ENCODE data around the gene RPL10L.

DNA sequence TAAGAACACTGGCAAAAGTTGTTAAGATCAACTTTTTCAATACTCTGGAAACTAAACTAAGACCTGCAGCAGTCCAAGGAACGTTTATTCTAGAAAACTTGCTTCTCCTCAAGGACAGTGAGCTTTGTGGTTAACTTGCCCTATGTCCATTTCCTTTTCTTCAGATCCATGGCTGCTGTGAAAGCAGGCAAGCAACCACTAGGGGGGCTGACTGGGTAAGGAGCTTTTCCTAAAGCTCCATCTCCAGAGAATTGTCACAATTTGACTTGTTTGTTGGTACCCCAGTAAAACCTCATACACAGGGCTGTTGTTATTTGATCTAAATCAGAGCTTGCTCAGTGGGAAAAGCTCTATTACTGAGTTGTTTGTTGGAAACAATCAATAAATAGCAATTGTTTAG lies 10.1 kb upstream of the RPL10L start:
- TF ChIP-seq CTCF (IDR thresholded peaks at IDR 0.05; ENCODE audit: control extremely low read depth in 1 of 3, insufficient read depth in 1 of 3, low read depth in 1 of 3, low read length in 3 of 3) (peak; percentile 21 to 66 (median 36)), RFX5 (IDR thresholded peaks at IDR 0.05; ENCODE audit: borderline replicate concordance, low read depth, low read length) (no peak), SIN3A (conservative IDR thresholded peaks at IDR 0.05 in 1 of 2, IDR thresholded peaks at IDR 0.05 in 1 of 2; ENCODE audit: low read depth in 1 of 2, low read length in 2 of 2) (no peak), SP2 (IDR thresholded peaks at IDR 0.05; ENCODE audit: low read length) (no peak), ATF2 (IDR thresholded peaks at IDR 0.05; ENCODE audit: low read length) (no peak), POLR2A (IDR thresholded peaks at IDR 0.05; ENCODE audit: control extremely low read depth in 1 of 2, low read depth in 2 of 2, low read length in 2 of 2) (no peak), TAF1 (IDR thresholded peaks at IDR 0.05; ENCODE audit: low read depth, low read length) (no peak), RAD21 (IDR thresholded peaks at IDR 0.05 in 1 of 2, conservative IDR thresholded peaks at IDR 0.05 in 1 of 2; ENCODE audit: low read depth in 2 of 2, low read length in 2 of 2) (peak; percentile 44 to 50), RXRA (IDR thresholded peaks at IDR 0.05; ENCODE audit: insufficient read depth, low read depth, low read length) (no peak), GABPA (IDR thresholded peaks at IDR 0.05; ENCODE audit: borderline replicate concordance, insufficient read depth, low read length) (no peak), KDM1A (IDR thresholded peaks at IDR 0.05; ENCODE audit: borderline replicate concordance, low read length) (no peak), SIX5 (IDR thresholded peaks at IDR 0.05; ENCODE audit: low read depth, low read length) (no peak), CHD2 (IDR thresholded peaks at IDR 0.05; ENCODE audit: low read length) (no peak)

Data from H1 (cell line).